Measurements from ENCODE around the gene SPANXC.

- TF ChIP-seq CTCF (IDR thresholded peaks at IDR 0.05; ENCODE audit: control extremely low read depth in 1 of 3, insufficient read depth in 1 of 3, low read depth in 1 of 3, low read length in 3 of 3) (no peak), HDAC2 (IDR thresholded peaks at IDR 0.05; ENCODE audit: borderline replicate concordance in 1 of 2, low read depth in 2 of 2, low read length in 2 of 2) (no peak), SIX5 (IDR thresholded peaks at IDR 0.05; ENCODE audit: low read depth, low read length) (no peak)
Measured at GRCh38 chrX:141220342-141221008, 21.8 kb downstream of the SPANXC start.

All from H1 (cell line).